ENCODE measurements around the gene MTA3.

DNA sequence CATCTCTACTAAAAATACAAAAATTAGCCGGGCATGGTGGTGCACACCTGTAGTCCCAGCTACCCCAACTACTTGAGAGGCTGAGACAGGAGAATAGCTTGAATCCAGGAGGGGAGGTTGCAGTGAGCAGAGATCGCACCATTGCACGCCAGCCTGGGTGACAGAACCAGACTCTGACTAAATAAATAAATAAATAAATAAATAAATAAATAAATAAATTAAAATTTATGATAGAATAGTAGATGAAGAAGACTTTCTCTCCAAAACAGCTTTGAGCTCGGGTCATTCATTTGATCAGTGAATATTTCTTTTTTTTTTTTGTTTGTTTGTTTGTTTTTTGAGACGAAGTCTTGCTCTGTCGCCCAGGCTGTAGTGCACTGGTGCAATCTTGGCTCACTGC, 17.6 kb upstream of the MTA3 start:
- TF ChIP-seq POLR2A (IDR thresholded peaks at IDR 0.05; ENCODE audit: low read length) = no peak
- no peak for TF ChIP-seq GATA1 (IDR thresholded peaks at IDR 0.05; ENCODE audit: low read depth, low read length)

Measured in erythroblast (primary cell).